NCI-H1105 (cell line): ENCODE measurements around the gene BARHL1.

Experiments used
- DNase-seq: peaks from one replicate; lab custom pipeline; 2025; lab: John Stamatoyannopoulos, UW

Gene BARHL1

DNA sequence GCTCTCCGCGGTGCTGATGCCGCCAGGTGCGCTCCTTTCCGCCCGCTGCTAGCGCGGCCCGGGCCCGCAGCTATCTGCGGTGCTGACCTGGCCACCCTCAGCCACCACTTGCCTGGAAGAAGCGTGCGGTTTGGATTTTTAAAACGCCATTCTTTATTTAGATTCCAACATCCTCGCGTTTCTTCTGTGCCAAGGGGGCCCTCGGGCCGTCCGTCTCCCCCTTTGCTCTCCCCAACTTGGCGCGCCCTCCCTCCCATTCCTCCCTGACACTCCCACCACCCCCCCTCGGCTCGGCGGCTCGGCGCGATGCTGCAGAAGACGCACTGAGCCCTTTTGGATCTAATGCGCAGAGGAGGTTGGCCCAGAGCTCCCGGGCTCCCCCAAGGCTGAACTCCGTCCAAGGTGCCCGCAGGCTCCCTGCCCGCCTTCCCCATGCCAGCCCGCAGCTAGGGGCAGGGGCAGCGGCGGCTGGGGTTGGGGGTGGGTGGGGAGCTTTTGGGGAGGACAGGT is at the start of gene BARHL1:
TSS of gene BARHL1 (plus strand) at position 331 of the 510 bp plus-strand sequence. CDS start 192 bp downstream, outside the sequence.
- DNase-seq, result no peak

DNA sequence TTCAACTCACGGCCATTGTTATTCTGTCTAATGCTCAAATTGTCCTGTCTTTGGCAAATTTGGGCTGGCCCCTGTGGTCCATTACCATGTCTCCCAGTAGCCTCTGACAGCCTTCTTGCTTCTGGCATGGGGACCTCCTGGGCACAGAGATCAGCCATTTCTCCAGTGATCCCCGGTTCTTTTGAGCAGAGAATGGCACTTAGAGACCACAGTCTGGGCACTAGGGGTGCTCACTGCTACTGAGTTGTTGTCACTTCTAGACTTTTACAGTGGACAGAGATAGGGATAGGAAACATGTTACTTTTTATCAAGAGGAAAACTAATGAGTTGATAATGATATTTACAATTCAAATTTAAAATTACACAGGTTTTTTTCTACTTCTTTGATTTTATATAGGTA is 47.6 kb upstream of the BARHL1 start:
- DNase-seq, result no peak

DNA sequence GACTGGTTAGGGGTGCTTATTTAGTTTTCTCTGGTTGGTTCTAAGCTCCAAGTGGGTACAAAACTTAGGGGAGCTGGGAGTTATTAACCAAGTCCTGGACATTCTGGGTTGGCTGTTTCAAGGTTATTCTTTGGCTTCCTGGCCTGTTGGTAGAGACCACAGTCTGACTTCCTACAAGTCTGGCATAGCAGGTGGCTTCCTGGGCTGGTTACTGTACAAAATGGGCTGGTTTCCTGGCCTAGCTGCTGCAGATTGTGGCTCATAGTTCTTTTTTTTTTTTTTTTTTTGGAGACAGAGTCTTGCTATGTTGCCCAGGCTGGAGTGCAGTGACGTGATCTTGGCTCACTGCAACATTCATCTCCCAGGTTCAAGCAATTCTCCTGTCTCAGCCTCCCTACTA is 46.3 kb upstream of the BARHL1 start:
- DNase-seq, result no peak

DNA sequence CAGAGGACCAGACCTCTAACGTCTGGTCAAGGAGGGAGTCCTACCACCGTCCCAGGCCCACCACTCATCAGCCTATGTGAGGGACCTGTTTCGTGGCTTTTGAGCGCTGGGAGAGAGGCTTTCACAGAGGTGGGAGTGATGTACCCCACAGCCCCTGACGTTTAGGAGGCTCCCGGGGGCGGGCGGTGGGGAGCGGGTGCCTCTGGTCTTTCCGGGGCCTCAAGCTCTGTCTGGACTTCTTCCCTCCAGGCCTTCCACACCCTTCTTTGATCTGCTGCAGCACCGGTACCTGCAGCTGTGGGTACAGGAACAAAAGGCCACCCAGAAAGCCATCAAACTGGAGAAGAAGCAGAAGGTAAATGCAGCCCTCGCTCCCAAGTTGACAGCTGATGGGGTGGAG is 45.1 kb upstream of the BARHL1 start:
- no peak for DNase-seq

DNA sequence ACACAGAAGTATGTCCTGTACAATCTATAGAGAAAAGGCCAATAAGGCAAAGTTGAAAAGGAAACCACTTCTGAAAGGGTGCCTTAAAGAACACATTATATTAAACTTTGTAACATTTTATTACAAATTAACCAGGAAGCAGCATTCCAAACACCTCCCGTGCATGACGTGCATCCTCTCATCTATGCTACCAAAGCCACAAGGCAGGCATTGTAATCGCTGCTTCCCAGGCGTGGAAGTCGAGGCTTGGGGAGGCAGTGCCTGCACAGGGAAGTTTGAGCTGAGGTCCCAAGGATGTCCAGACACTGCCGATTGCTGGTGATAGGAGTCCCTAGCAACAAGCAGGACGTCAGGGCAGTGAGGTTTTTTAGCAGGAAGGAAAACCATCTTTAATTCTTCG is 44.3 kb upstream of the BARHL1 start:
- DNase-seq, result no peak

DNA sequence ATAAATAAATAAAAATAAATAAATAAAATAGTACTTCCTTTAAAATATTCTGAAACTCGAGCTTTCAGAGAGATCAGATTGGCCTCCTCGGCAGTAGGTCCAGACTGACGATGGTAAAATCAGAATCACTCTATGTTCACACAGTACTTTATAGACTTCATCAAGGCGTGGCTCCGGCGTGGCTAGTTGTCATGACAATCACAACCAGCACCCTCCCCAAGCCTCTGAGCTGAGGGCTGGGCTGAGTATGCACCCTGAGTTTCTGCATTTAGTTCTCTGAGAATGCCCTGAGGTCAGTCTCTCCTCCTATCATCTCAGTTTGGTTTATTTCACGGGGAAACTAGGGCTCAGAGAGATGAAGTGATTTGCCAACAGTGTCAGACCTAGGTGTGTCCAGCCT is 43.3 kb upstream of the BARHL1 start:
- no peak for DNase-seq

DNA sequence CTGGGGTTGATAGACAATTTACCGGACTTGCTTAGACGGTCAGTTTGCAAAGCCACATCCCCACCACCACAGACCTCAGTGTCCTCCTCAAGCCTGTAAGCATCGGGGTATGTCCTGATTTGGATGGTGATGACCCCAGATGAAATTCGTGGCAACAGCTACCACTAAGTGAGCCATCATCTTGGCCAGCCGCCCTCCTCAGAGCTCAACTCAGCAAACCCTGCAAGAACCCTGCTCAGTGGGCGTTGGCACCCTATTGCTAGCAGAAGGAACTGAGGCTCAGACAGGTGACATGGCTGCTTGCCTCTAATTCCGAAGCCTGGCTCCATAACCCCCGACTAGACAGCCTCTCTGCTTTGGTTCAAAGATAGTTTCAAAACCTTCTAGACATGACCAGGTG is 41.4 kb upstream of the BARHL1 start:
- no peak for DNase-seq

DNA sequence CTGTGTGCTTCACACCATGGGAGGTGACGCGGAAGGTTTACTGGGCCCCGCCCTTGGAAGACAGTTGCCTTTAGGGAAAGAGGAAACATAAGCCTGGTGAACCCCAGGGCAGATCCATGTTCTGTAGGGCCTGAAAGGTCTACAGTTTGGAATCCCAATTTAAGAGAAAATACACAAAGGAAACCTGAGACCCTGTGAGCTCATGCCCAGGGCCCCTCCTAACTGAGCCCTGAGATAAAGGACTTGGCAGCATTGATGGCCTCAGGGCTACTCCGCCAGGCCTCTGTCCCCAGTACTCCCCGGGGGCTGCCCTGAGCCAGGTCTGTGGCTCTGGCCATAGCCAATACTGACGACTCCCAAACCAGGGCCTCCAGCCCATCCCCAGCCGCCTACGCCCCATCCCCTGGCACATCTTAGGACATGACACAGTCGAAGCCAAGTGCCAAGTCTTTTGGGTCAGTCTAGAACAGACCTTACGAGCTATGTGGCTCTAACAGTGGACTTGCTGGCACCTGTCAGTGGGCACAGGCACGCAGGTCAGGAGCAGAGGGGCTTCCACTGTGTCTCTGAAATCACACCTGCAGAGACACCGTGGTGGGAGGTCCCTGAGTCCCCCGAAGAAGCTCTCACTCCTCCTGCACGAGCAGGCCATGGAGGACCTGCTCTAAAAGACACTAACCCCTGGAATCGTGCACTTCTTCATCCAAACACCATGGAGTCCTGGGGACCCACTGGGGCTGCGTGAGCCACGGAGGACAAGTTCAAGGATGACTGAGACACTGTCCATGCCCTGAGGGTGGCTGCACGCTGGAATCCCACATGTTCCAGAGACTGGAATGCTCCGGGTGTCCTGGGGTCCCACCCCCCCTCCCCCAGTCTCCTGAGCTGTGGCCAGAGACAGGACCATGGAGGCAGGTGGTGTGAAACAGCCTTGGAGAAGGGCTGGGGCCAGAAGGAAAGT is 40.3 kb upstream of the BARHL1 start:
- DNase-seq, result no peak

DNA sequence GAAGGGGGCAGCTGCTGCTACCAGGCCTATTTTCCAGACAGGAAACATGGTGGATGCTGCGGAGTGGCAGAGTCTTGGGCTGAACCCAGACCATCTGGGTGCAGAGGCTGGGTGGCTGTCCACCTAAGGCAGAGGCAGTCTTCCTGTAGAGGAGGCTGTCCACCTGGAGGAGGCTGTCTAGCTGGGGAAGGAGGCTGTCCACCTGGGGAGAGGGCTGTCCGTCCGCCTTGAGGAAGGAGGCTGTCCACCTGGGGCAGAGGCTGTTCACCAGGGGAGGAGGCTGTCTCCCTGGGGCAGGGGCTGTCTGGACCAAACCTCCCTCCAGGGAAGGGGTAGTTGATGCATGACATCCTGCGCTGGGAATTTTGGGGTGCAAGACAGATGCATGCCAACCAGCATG is 39.2 kb upstream of the BARHL1 start:
- DNase-seq, result no peak

DNA sequence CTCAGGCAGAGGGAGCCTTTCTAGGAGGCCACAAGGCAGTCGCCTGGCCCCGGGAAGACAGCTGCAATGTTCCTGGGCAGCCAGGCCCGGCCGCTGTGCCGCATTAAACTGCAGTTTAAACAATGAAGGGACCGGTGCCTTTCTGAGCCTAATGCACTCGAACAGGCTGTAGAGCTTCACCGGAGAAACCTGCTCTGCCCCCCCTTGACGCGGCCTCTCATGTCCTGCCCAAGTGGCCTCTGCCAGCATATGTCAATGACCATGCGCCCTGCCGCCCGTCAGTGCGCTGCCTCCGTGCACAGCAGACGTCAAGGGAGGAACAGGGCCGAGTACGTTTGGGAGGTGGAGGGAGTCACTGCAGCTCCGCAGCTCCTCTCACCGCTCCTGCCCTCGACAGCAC is 38.4 kb upstream of the BARHL1 start:
- no peak for DNase-seq

DNA sequence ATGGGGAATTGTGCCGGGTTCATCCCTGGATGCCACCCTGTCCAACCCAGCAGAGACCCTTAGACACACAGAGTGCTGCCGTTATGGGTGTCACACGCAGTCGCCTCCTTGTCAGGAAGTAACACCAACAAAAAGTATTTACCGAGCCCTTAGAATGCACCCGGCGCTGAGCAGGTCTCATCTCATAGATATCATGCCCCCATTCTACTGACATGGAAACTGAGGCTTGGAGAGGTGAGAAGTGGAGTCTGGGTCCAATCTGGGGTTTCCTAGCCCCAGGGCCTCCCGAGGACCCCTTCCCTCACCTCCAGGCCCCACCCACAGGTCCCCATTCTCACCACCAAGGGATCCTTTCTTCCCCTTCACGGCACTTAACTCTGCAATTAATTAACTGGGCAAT is 36.8 kb upstream of the BARHL1 start:
- no peak for DNase-seq

DNA sequence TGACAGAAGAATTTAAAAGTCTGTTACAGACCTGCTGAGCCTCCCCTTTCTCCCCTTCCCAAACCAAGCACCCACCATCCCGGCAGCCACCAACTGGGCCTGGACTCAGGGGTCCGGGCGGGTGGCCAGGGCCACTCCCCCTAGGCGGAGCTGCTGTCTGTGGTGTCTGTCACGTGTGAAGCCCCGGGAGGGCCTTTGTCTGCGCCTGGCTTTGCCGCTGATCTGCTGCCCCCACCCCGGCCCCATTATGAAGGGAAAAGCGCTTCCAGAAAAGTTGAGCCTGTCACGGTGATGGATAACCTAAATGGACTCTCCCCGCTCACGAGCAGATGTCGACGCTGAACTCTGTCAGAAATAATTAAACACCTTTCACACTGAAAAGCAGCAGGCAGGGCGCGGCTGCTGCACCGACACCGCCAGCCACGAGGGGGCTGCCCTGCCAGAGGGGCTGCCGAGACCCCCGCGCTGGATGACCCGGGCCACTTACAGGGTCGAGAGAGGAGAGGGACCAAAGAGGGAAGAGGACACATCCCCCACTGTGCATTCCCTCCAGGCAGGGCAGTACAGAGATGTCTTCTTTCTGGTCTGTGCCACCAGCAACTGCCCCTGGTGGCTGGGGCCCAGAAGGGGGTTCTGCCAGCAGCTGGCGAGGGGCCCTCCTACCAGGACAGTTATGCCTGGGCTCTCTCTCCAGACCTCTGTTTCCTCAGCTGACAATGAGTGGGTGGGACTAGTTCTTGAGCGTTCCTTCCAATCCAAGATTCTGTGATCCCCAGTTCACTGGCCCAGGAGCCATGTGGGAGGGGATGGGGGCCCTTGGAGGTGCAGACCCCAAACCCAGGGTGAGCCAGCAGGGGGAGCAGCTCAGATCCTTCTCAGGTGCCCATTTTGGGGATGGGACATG is 36.0 kb upstream of the BARHL1 start:
- peak; percentile 72 for DNase-seq

DNA sequence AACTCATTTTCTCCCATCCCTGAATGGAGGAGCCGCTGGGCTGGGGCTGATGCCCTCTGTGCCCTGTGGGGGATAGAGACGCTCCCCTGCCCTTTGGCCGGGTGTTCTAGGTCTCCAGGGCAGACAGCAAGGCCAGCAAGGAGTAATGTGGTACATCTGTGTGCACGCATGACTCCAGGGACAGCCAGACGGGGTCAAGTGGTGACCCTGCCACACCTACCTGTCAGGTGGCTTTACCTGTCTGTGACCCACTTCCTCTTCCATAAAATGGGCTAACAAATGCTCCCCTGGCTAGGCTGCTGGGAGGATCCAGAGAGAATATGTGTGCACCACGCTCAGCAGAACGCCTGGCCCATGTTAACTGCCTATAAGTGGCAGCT is 35.4 kb upstream of the BARHL1 start:
- no peak for DNase-seq

DNA sequence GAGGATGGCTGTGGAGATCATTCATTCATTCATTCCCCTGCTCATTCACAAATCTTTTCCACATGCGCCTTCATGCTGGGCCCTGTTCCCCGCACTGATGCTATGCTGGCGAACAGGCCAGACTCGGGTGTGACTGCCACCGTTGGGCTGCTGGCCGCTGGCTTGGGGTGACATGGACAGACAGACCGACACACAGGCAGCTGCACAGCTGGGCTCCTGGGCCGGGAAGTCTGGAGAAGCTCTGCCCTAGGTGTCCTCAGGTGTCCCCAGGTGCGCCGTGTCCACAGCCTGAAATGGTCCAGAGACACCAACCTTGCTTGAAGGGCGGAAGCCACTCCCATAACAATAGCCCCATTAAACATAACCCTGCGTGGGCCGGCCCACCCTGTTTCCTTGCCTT is 35.0 kb upstream of the BARHL1 start:
- DNase-seq, result no peak

DNA sequence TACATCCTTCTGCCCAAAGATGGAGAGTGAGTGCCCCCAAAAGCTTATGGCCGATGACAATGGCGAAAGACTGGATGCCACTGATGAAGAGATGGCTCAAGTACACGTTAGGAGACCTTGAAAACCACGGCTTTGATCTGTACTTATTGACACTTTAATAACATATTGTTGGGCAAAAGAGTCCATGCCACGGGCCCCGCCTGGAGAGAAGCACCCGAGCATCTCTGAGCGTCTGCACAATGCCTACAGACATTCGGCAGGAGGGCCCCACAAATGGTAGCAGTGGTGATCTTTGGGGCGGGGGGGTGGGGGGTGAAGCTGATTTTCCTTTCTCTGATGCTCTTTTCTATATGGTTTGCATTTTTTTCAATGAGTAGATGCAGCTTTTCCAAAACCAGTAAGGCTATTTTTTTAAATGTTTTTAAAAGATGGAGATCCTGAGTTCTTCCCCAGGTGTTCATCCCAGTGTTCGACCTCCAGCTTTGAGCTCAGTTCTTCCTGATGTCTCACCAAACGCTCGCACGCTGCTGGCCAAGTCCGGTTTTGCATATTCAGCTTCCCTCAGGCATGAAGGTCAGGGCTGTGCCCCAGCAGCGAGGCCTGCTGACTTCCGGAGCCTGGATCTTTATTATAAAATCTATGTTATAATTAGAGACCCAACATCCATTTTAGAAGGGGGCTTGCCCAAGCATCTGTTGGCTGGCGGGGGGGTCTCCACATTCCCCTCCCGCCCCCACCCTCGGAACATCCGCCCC is 34.3 kb upstream of the BARHL1 start:
- no peak for DNase-seq

DNA sequence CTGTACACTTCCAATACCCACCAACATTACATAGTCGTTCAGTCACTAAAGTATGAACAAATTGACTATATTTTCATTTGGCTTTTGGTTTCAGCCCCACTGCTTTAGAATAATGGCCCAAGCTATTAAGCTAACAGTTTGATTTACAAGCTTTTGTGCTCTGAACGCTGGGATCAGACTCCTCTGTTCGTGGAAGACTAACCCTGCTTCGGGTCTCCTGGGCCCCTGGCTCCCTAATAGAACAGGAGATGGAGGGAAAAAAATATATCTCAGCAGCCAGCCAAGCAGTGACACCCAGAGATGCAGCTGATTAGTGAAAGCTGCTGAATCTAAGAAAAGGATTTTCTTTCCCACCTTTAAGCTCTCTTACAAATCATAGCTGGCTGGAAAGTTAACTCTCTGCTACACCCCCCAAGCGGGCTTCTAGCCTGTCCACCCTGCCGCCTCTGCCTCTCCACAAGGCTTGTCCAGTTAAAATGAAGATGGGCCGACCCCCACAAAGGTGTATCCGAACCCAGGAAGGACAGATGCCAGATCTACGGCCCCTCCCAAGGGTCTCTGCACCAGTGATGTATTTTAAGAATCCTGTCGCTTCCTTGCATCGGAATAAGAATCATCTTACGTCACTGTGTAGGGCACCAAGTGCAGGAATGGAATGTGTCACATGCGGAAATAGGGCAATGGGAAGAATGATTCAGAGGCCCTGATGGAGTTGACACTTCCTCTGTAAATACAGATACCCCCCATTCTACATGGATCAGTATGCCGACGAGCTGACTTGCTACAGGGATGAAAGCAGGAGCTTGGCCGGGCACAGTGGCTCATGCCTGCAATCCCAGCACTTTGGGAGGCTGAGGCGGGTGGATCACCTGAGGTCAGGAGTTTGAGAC is 33.4 kb upstream of the BARHL1 start:
- DNase-seq, result no peak

DNA sequence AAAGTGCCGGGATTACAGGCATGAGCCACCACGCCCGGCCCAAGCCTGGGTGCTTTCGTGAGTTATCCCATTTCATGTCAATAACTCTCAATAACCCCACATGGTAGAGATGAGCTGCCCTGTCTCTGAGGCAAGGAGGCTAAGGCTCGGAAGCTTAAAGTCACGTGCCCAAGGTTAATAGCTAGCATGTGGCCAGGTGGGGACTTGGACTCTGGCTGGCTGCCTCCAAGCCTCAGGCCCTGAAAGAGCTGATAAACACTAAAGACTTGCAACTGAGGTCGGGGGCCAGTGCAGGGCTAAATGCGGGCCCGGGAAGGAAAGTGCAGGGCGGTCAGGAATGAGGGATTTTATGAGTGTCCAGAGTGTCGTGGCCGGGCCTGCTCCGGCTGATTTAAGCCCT is 30.9 kb upstream of the BARHL1 start:
- DNase-seq, result no peak

DNA sequence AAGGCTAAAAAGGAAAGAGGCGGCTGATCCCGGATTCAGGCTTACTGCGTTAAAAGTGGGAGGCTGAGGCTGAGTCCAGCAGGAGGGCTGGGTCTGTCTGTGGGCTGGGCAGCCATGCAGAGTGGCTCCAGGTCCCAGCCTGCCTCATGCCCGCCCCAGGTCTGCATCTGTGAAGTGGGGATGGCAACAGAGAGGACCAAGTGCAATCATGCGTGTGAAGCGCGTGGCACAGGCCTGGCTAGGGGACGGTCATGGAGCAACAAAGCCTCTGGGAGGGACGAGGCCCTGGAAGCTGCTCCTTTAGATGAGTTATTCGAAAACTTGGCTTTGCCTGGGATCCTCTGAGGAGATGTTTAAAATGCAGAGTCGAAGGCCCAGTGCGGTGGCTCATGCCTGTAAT is 30.4 kb upstream of the BARHL1 start:
- DNase-seq, result no peak

DNA sequence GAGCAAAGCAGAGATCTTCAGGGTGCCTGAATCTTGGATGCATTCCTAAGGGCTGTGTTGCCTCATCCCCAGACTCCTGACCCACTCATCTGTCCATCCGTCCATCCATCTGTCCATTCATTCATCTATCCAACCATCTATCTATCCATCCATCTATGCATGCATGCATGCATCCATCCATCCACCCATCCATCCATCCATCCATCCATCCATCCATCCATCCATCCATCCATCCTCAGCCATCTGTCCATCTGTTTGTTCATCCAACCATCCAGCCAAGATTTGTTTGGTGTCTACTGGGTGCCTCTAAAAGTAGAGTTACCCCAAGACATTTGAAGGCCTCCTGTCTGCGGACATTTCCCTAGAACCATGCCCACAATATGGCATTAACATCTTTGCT is 27.7 kb upstream of the BARHL1 start:
- no peak for DNase-seq

DNA sequence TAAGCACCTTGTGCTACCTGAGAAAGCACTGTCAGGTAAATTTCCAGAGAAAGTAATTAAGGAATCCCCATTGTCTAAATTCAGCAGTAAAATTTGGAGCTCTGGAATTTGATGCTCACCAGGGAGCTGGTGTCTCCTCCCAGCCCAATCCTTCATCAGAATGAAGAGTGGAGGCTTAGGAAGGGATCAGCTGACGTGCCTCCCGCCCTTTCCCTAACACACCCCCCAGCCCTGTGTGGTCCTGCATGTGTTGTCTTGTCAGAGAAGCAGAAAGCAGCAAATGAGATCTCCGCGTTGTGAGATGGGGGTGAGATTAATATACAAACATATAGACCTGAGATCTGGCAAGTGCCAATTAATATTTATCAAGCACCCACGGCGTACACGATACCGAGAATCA is 26.9 kb upstream of the BARHL1 start:
- no peak for DNase-seq

DNA sequence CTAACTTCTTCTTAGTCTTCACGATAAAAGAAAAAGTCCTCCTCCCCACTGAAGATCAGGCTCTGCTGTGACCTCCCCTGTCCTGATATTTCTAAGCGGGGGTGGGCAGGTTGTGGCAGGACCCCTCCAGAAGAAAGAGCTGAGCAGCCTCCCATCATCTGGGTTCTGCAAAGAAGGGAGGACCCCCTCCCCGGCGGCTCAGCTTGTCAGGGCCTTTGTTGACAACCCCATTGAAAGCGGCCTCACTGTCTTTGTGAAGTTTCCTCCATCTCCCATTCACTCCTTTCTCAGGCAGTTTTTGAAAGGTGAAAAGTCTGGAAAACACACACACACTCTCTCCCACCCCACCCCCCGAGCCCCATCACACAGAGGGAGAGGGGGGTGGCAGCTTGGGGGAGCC is 26.2 kb upstream of the BARHL1 start:
- DNase-seq, result no peak
